PC-3 (cell line): Measurements from ENCODE around the gene OR2A12. TPM values are rescaled to one million over a fixed set of nuclear protein-coding genes. Genes with fewer than 3 reads are reported as not detected.

ENCODE experiments used
- ATAC-seq: fragments of 200-7000 bp; cut with Tn5 transposase; 2 replicates; pipeline ENCODE4 v1.9.1; 2020; ENCODE audit warnings: mild to moderate bottlenecking, moderate library complexity
- BruUV-seq: library from RNA; stranded (reverse); fragments of 400-500 nt; replicated peaks from 2 replicates; lab custom pipeline; 2021; lab: Mats Ljungman, UMichigan
- CTCF ChIA-PET: fragments of 300-600 bp; sonication (Branson Sonifier 250); formaldehyde crosslinking; loops from one replicate; lab custom pipeline; 2022; ENCODE audit warnings: antibody characterized with exemption; lab: Charles Lee
- POLR2A ChIA-PET: fragments of 300-600 bp; sonication (Branson Sonifier 250); formaldehyde crosslinking; loops from one replicate; lab custom pipeline; 2022; ENCODE audit warnings: antibody characterized with exemption; ENCODE audit not compliant: unreplicated experiment; lab: Charles Lee
- DNase-seq: peaks from one replicate; pipeline ENCODE4 v3.0.0-alpha.2; 2015
- H2AFZ ChIP-seq: fragments of 300-600 bp; sonication (generic); 2 replicates; pipeline ENCODE4 v1.6.0; 2016; ENCODE audit warnings: antibody characterized with exemption, low read length
- H3F3A ChIP-seq: fragments of 300-600 bp; sonication (generic); one replicate; pipeline ENCODE4 v1.6.0; 2017; ENCODE audit warnings: antibody characterized with exemption, low read length, control low read depth, mild to moderate bottlenecking; ENCODE audit not compliant: unreplicated experiment
- H3K27ac ChIP-seq: fragments of 300-600 bp; sonication (generic); 2 replicates; pipeline ENCODE4 v1.5.1; 2016; ENCODE audit warnings: mild to moderate bottlenecking, low read length
- H3K27me3 ChIP-seq: fragments of 300-600 bp; sonication (generic); 2 replicates; pipeline ENCODE4 v1.6.1; 2016; ENCODE audit warnings: low read length, mixed read lengths
- H3K36me3 ChIP-seq: fragments of 300-600 bp; sonication (generic); 2 replicates; pipeline ENCODE4 v1.6.1; 2016; ENCODE audit warnings: low read depth, mixed run types, low read length, mixed read lengths
- H3K4me1 ChIP-seq: fragments of 300-600 bp; sonication (generic); 2 replicates; pipeline ENCODE4 v1.5.1; 2016; ENCODE audit warnings: low read length; ENCODE audit not compliant: insufficient read depth
- H3K4me2 ChIP-seq: fragments of 300-600 bp; sonication (generic); 2 replicates; pipeline ENCODE4 v1.6.0; 2016; ENCODE audit warnings: low read length
- H3K4me3 ChIP-seq: fragments of 300-600 bp; sonication (generic); 2 replicates; pipeline ENCODE4 v1.5.1; 2016; ENCODE audit warnings: mild to moderate bottlenecking, low read length, mixed read lengths
- H3K79me2 ChIP-seq: fragments of 300-600 bp; sonication (generic); 2 replicates; pipeline ENCODE4 v1.6.1; 2017; ENCODE audit warnings: low read length, mixed read lengths
- H3K9ac ChIP-seq: fragments of 300-600 bp; sonication (generic); 2 replicates; pipeline ENCODE4 v1.6.0; 2016; ENCODE audit warnings: mild to moderate bottlenecking, low read length
- H3K9me2 ChIP-seq: fragments of 300-600 bp; sonication (generic); replicated peaks from 2 replicates; pipeline ENCODE4 v1.6.1; 2016; ENCODE audit warnings: mixed run types, low read length, mixed read lengths
- H3K9me3 ChIP-seq: fragments of 300-600 bp; sonication (generic); 2 replicates; pipeline ENCODE4 v1.6.1; 2016; ENCODE audit warnings: low read length, mixed read lengths
- H4K20me1 ChIP-seq: fragments of 300-600 bp; sonication (generic); 2 replicates; pipeline ENCODE4 v1.6.1; 2016; ENCODE audit warnings: low read length, mixed read lengths
- CTCF ChIP-seq: fragments of 300-600 bp; sonication (generic); conservative IDR thresholded peaks from 2 replicates; pipeline ENCODE4 v1.5.1; 2017; ENCODE audit warnings: antibody characterized with exemption, low read depth, mild to moderate bottlenecking, low read length
- EZH2 ChIP-seq: fragments of 300-600 bp; sonication (generic); IDR thresholded peaks from one replicate; pipeline ENCODE4 v1.6.1; 2017; ENCODE audit warnings: antibody characterized with exemption, mild to moderate bottlenecking, low read length; ENCODE audit not compliant: unreplicated experiment
- EZH2phosphoT487 ChIP-seq: fragments of 300-600 bp; sonication (generic); IDR thresholded peaks from 2 replicates; pipeline ENCODE4 v1.6.1; 2018; ENCODE audit warnings: mild to moderate bottlenecking, antibody characterized with exemption, low read length, borderline replicate concordance
- intact Hi-C: fragments of 100-400 bp; cut with micrococcal nuclease; formaldehyde crosslinking; loops from 2 replicates; pipeline ENCODE4 v1.9.0; 2023
- total RNA-seq: library from RNA; depleted of rRNA; stranded (reverse); fragments of >200 nt; gene quantifications from 2 replicates; pipeline ENCODE4 v1.2.3, GENCODE V29; 2014

Gene OR2A12
- total RNA-seq, 1 experiment from 2014 or later: not detected

DNA sequence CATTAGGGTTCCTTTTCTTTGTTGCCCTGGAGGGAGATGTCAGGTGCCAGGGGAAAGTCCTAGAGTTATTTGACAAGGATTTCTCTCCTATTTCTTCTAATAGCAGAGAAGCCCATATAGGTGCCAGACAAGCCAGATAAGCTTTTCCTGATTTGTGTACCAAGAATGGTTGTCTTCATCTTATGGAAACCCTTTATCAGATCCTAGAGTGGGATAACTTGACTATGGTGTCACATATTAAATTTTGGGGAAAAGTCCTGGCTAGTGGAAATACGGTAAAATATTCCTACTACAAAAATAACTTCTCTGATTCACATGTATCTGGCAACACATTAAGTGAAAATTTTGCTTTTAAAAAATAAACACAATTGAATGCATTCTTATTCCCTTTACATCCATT is 1.2 kb downstream of the OR2A12 start:
- Histone ChIP-seq H2AFZ (no peak overlapping the region), H3K4me2 (no peak overlapping the region), H3K4me1 (no peaks in the 10 kb centered on the region), H3K4me3 (no peak overlapping the region), H3K79me2 (no peaks in the 10 kb centered on the region), H3K9ac (no peak overlapping the region), H3K36me3 (no peaks in the 10 kb centered on the region), H3K9me2 (no peaks in the 10 kb centered on the region), H3K9me3 (no peaks in the 10 kb centered on the region), H3K27ac (no peak overlapping the region), H3K27me3 (no peaks in the 10 kb centered on the region), H4K20me1 (no peaks in the 10 kb centered on the region), H3F3A (no peaks in the 10 kb centered on the region)
- intact Hi-C loops: no loop called here
- ChIA-PET CTCF (no interaction called here), POLR2A (no interaction called here)
- TF ChIP-seq EZH2phosphoT487 (no peak), CTCF (no peak), EZH2 (no peak)
- ATAC-seq (no peak), DNase-seq (no peak)
- BruUV-seq: no TSS peak

DNA sequence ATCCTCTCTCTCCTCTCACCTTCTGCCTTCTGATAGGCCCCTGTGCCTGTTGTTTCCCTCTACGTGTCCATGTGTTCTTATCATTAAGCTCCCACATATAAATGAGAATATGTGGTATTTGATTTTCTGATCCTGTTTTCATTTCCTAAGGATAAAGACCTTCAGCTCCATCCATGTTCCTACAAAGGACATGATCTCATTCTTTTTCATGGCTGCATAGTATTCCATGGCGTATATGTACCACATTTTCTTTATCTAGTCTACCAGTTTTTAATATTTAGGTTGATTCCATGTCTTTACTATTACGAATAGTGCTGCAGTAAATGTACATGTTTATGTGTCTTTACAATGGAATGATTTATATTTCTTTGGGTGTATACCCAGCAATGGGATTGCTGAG is 4.6 kb downstream of the OR2A12 start:
- ATAC-seq: no peak
- TF ChIP-seq EZH2phosphoT487 (no peak), CTCF (no peak), EZH2 (no peak)
- Histone ChIP-seq H3K79me2 (no peaks in the 10 kb centered on the region), H2AFZ (no peak overlapping the region), H3K9me2 (no peaks in the 10 kb centered on the region), H4K20me1 (no peaks in the 10 kb centered on the region), H3K9me3 (no peaks in the 10 kb centered on the region), H3K4me1 (no peaks in the 10 kb centered on the region), H3K4me2 (no peak overlapping the region), H3K4me3 (no peak overlapping the region), H3F3A (no peaks in the 10 kb centered on the region), H3K9ac (no peak overlapping the region), H3K27me3 (no peaks in the 10 kb centered on the region), H3K27ac (no peak overlapping the region), H3K36me3 (no peaks in the 10 kb centered on the region)
- no peak for DNase-seq
- CTCF ChIA-PET: no interaction called here
- BruUV-seq: no TSS peak
- intact Hi-C loops: no loop called here
- POLR2A ChIA-PET: no interaction called here

DNA sequence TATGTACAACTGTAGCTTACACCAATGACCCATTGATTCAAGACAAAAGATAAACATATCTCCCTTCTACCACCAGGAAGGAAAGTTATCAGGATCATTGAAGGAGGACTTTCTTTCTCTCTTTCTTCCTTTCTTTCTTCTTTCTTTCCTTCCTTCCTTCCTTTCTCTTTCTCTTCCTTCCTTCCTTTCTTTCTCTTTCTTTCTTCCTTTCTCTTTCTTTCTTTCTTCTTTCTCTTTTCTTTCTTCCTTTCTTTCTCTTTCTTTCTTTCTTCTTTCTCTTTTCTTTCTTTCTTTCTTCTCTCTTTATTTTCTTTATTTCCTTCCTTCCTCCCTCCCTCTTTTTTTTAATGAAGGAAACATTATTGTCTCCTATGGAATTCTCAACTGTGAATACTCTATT is 12.7 kb downstream of the OR2A12 start:
- Histone ChIP-seq H3K9me3 (no peaks in the 10 kb centered on the region), H4K20me1 (no peaks in the 10 kb centered on the region), H3K27me3 (peaks cover 12% of the 10 kb centered on the region; the same call in 1 of the 2 replicates), H3F3A (no peaks in the 10 kb centered on the region), H3K4me2 (no peak overlapping the region), H3K27ac (no peak overlapping the region), H3K4me1 (no peaks in the 10 kb centered on the region), H2AFZ (no peak overlapping the region), H3K9me2 (no peaks in the 10 kb centered on the region), H3K9ac (no peak overlapping the region), H3K4me3 (no peak overlapping the region), H3K79me2 (no peaks in the 10 kb centered on the region), H3K36me3 (no peaks in the 10 kb centered on the region)
- intact Hi-C loops: no loop called here
- no peak for ATAC-seq
- ChIA-PET POLR2A (no interaction called here), CTCF (no interaction called here)
- TF ChIP-seq EZH2phosphoT487 (no peak), EZH2 (no peak), CTCF (no peak)
- no TSS peak for BruUV-seq
- DNase-seq: no peak
